Astrocyte (in vitro differentiated cells and primary cell): ENCODE results near the gene DIRAS1. TPM values are rescaled to one million over a fixed set of nuclear protein-coding genes. Genes with fewer than 3 reads are reported as not detected.

Experiments used
- DNase-seq: peaks from one replicate; pipeline ENCODE4 v3.0.0-alpha.2; 2010; ENCODE audit warnings: low read depth
- FAIRE-seq: peaks from 2 replicates; lab custom pipeline; 2011; peaks lifted over from hg19 to GRCh38; lab: Jason Lieb, UNC
- H2AFZ ChIP-seq: 2 replicates; pipeline ENCODE4 v1.6.0; 2012; ENCODE audit warnings: low read depth, low read length, inconsistent platforms
- H3K27ac ChIP-seq: 2 replicates; pipeline ENCODE4 v1.5.1; 2011; ENCODE audit warnings: low read depth, low read length, inconsistent platforms
- H3K27me3 ChIP-seq: 2 replicates; pipeline ENCODE4 v1.6.0; 2011; ENCODE audit warnings: low read length, inconsistent platforms; ENCODE audit not compliant: insufficient read depth
- H3K36me3 ChIP-seq: 2 replicates; pipeline ENCODE4 v1.5.1; 2011; ENCODE audit warnings: low read length, inconsistent platforms; ENCODE audit not compliant: insufficient read depth
- H3K4me1 ChIP-seq: 2 replicates; pipeline ENCODE4 v1.5.1; 2011; ENCODE audit warnings: low read length, inconsistent platforms; ENCODE audit not compliant: insufficient read depth
- H3K4me2 ChIP-seq: 2 replicates; pipeline ENCODE4 v1.6.0; 2012; ENCODE audit warnings: low read length, inconsistent platforms
- H3K4me3 ChIP-seq: 2 replicates; pipeline ENCODE4 v1.5.1; 2011; ENCODE audit warnings: low read depth, mild to moderate bottlenecking, low read length, inconsistent platforms; ENCODE audit not compliant: insufficient read depth
- H3K79me2 ChIP-seq: 2 replicates; pipeline ENCODE4 v1.6.0; 2012; ENCODE audit warnings: mild to moderate bottlenecking, low read length, inconsistent platforms; ENCODE audit not compliant: insufficient read depth
- H3K9ac ChIP-seq: 2 replicates; pipeline ENCODE4 v1.6.0; 2012; ENCODE audit warnings: mild to moderate bottlenecking, low read length, inconsistent platforms
- H3K9me3 ChIP-seq: 2 replicates; pipeline ENCODE4 v1.5.1; 2012; ENCODE audit warnings: low read depth, mild to moderate bottlenecking, low read length, inconsistent platforms; ENCODE audit not compliant: insufficient read depth
- H4K20me1 ChIP-seq: 2 replicates; pipeline ENCODE4 v1.6.0; 2012; ENCODE audit warnings: low read length, inconsistent platforms; ENCODE audit not compliant: insufficient read depth
- H3K27ac Mint-ChIP-seq: one replicate; pipeline ENCODE4 v1.8.0; 2021; ENCODE audit warnings: mild to moderate bottlenecking, mixed read lengths; ENCODE audit not compliant: unreplicated experiment
- H3K27me3 Mint-ChIP-seq: one replicate; pipeline ENCODE4 v1.8.0; 2021; ENCODE audit warnings: low read depth, mixed read lengths; ENCODE audit not compliant: unreplicated experiment
- H3K36me3 Mint-ChIP-seq: one replicate; pipeline ENCODE4 v1.8.0; 2021; ENCODE audit warnings: low read depth, mixed read lengths; ENCODE audit not compliant: unreplicated experiment
- H3K4me1 Mint-ChIP-seq: one replicate; pipeline ENCODE4 v1.8.0; 2021; ENCODE audit warnings: low read depth, mixed read lengths; ENCODE audit not compliant: unreplicated experiment
- H3K4me3 Mint-ChIP-seq: one replicate; pipeline ENCODE4 v1.8.0; 2021; ENCODE audit warnings: mild to moderate bottlenecking, moderate library complexity, mixed read lengths; ENCODE audit not compliant: unreplicated experiment
- H3K9me3 Mint-ChIP-seq: one replicate; pipeline ENCODE4 v1.8.0; 2021; ENCODE audit warnings: mild to moderate bottlenecking, mixed read lengths; ENCODE audit not compliant: unreplicated experiment
- CTCF ChIP-seq: IDR thresholded peaks from 2 replicates; pipeline ENCODE4 v1.5.1; 2011; ENCODE audit warnings: low read depth, mild to moderate bottlenecking, inconsistent platforms, low read length, moderate library complexity; ENCODE audit not compliant: insufficient read depth
- EZH2 ChIP-seq: IDR thresholded peaks from 2 replicates; pipeline ENCODE4 v1.6.1; 2012; ENCODE audit warnings: mild to moderate bottlenecking, low read length, inconsistent platforms; ENCODE audit not compliant: insufficient read depth
- total RNA-seq: library from RNA; stranded (reverse); gene quantifications from 2 replicates; pipeline ENCODE4 v1.2.1, GENCODE V29; 2021

Gene DIRAS1
- total RNA-seq, 1 donor from 2014 or later: 5.9 TPM

- H3K9ac ChIP-seq: no peak overlapping the region
- peaks cover 13% of the 10 kb centered on the region for H3K4me1 ChIP-seq
- no peak overlapping the region for H2AFZ ChIP-seq
- Mint-ChIP-seq H3K27ac (no peak overlapping the region), H3K4me3 (no peak overlapping the region), H3K9me3 (peaks cover 10% of the 10 kb centered on the region), H3K36me3 (peaks cover 8% of the 10 kb centered on the region), H3K27me3 (peaks cover 13% of the 10 kb centered on the region), H3K4me1 (no peaks in the 10 kb centered on the region)
- no peaks in the 10 kb centered on the region for H3K36me3 ChIP-seq
- no peaks in the 10 kb centered on the region for H3K27me3 ChIP-seq
- no peaks in the 10 kb centered on the region for H3K79me2 ChIP-seq
- H3K9me3 ChIP-seq: peaks cover 8% of the 10 kb centered on the region
- no peak overlapping the region for H3K4me3 ChIP-seq
- no peaks in the 10 kb centered on the region for H4K20me1 ChIP-seq
- DNase-seq (no peak), FAIRE-seq (no peak)
- no peak overlapping the region for H3K4me2 ChIP-seq
- no peak overlapping the region for H3K27ac ChIP-seq
- TF ChIP-seq EZH2 (no peak), CTCF (no peak)
These were observed 3.3 kb downstream of the DIRAS1 start for GRCh38 chr19:2717638-2718541.

- DNase-seq: no peak
- peaks cover 9% of the 10 kb centered on the region for H3K4me1 ChIP-seq
- TF ChIP-seq EZH2 (no peak), CTCF (no peak)
- no peak for FAIRE-seq
- no peak overlapping the region for H3K4me3 Mint-ChIP-seq
- peaks cover 10% of the 10 kb centered on the region for H3K9me3 Mint-ChIP-seq
- H3K27ac ChIP-seq: no peak overlapping the region
- H3K4me2 ChIP-seq: no peak overlapping the region
- H3K9me3 ChIP-seq: peaks cover 8% of the 10 kb centered on the region
- H3K9ac ChIP-seq: no peak overlapping the region
- peaks cover 12% of the 10 kb centered on the region for H3K27me3 Mint-ChIP-seq
- H2AFZ ChIP-seq: no peak overlapping the region
- H3K27ac Mint-ChIP-seq: no peak overlapping the region
- H4K20me1 ChIP-seq: no peaks in the 10 kb centered on the region
- H3K4me3 ChIP-seq: no peak overlapping the region
- H3K79me2 ChIP-seq: no peaks in the 10 kb centered on the region
- peaks cover 8% of the 10 kb centered on the region for H3K36me3 Mint-ChIP-seq
- no peaks in the 10 kb centered on the region for H3K36me3 ChIP-seq
- no peaks in the 10 kb centered on the region for H3K27me3 ChIP-seq
- H3K4me1 Mint-ChIP-seq: no peaks in the 10 kb centered on the region
These were observed 4.2 kb downstream of the DIRAS1 start for GRCh38 chr19:2716722-2717637.
